SK-N-SH (cell line): ENCODE results near the gene TMEM89. TPM values are rescaled to one million over a fixed set of nuclear protein-coding genes. Genes with fewer than 3 reads are reported as not detected.

Experiments
- CTCF ChIA-PET: fragments of 300-600, 350-600 bp; formaldehyde crosslinking; extraction: SDS; loops from one replicate; lab custom pipeline; 2021; lab: Yijun Ruan, JAX
- POLR2A ChIA-PET: fragments of 350-600 bp; sonication (Branson Sonifier 250); formaldehyde crosslinking; extraction: SDS; loops from one replicate; lab custom pipeline; 2020; ENCODE audit warnings: antibody characterized with exemption, inconsistent platforms; lab: Yijun Ruan, JAX
- DNase-seq: peaks from one replicate; pipeline ENCODE4 v3.0.0; 2012
- H2AFZ ChIP-seq: fragments of 200-600 bp; sonication (generic); 2 replicates; pipeline ENCODE4 v1.8.1; 2016; ENCODE audit warnings: antibody characterized with exemption, mild to moderate bottlenecking, low read depth
- H3F3A ChIP-seq: fragments of 200-600 bp; sonication (generic); replicated peaks from 2 replicates; pipeline ENCODE3; 2016; ENCODE audit warnings: antibody characterized with exemption, mild to moderate bottlenecking; ENCODE audit not compliant: insufficient read depth
- H3K27ac ChIP-seq, 2 experiments: fragments of 200-500 bp in 1 of 2; fragments of 200-600 bp in 1 of 2; sonication (Bioruptor generic) in 1 of 2; sonication (generic), shearing (Covaris generic) in 1 of 2; 2 replicates each; pipeline versions ENCODE4 v1.5.1 to v1.6.1; 2014 to 2016; ENCODE audit warnings: low read depth in 2 of 2, inconsistent platforms in 1 of 2, low read length in 1 of 2, mild to moderate bottlenecking in 1 of 2, mixed read lengths in 1 of 2
- H3K27me3 ChIP-seq: fragments of 200-600 bp; sonication (generic), shearing (Covaris generic); 2 replicates; pipeline ENCODE4 v1.6.1; 2016; ENCODE audit warnings: mixed run types; ENCODE audit not compliant: insufficient read depth
- H3K36me3 ChIP-seq, 2 experiments: fragments of 200-500 bp in 1 of 2; fragments of 200-600 bp in 1 of 2; sonication (Bioruptor generic) in 1 of 2; sonication (generic) in 1 of 2; replicated peaks in 1 of 2; 2 replicates each; pipeline versions ENCODE3 to v1.5.1; 2014 to 2016; ENCODE audit warnings: low read length in 1 of 2, mild to moderate bottlenecking in 1 of 2; ENCODE audit not compliant: insufficient read depth in 2 of 2, control insufficient read depth in 1 of 2
- H3K4me1 ChIP-seq, 2 experiments: fragments of 200-500 bp in 1 of 2; fragments of 200-600 bp in 1 of 2; sonication (Bioruptor generic) in 1 of 2; sonication (generic), shearing (Covaris generic) in 1 of 2; 2 replicates each; pipeline versions ENCODE4 v1.5.1 to v1.6.1; 2014 to 2016; ENCODE audit warnings: low read depth in 1 of 2, low read length in 1 of 2, mixed run types in 1 of 2; ENCODE audit not compliant: insufficient read depth in 2 of 2, control insufficient read depth in 1 of 2
- H3K4me2 ChIP-seq: fragments of 200-600 bp; sonication (generic), shearing (Covaris generic); 2 replicates; pipeline ENCODE4 v1.6.1; 2017; ENCODE audit warnings: mixed run types
- H3K4me3 ChIP-seq, 2 experiments: fragments of 200-500 bp in 1 of 2; fragments of 200-600 bp in 1 of 2; sonication (Bioruptor generic) in 1 of 2; sonication (generic), shearing (Covaris generic) in 1 of 2; 2 replicates each; pipeline versions ENCODE4 v1.5.1 to v1.8.1; 2014 to 2016; ENCODE audit warnings: low read depth in 2 of 2, inconsistent platforms in 1 of 2, low read length in 1 of 2, mild to moderate bottlenecking in 1 of 2, mixed read lengths in 1 of 2, moderate library complexity in 1 of 2
- H3K79me2 ChIP-seq: fragments of 200-600 bp; sonication (generic); 2 replicates; pipeline ENCODE4 v1.8.1; 2017; ENCODE audit warnings: mild to moderate bottlenecking; ENCODE audit not compliant: insufficient read depth
- H3K9ac ChIP-seq: fragments of 200-600 bp; sonication (generic); 2 replicates; pipeline ENCODE4 v1.6.1; 2017; ENCODE audit warnings: mixed run types
- H3K9me2 ChIP-seq: fragments of 200-600 bp; sonication (generic); 2 replicates; pipeline ENCODE4 v1.6.1; 2017; ENCODE audit warnings: mixed run types
- H3K9me3 ChIP-seq: fragments of 200-600 bp; sonication (generic); 2 replicates; pipeline ENCODE4 v1.6.1; 2017; ENCODE audit warnings: mixed run types, mild to moderate bottlenecking, moderate library complexity
- H4K20me1 ChIP-seq: fragments of 200-600 bp; sonication (generic); 2 replicates; pipeline ENCODE4 v1.6.1; 2017; ENCODE audit warnings: mild to moderate bottlenecking, mixed run types; ENCODE audit not compliant: insufficient read depth
- CHD2 ChIP-seq: fragments of 150-350 bp; IDR thresholded peaks from 2 replicates; pipeline ENCODE4 v1.6.1; 2018; ENCODE audit warnings: low read length; ENCODE audit not compliant: partially characterized antibody
- ELF1 ChIP-seq: IDR thresholded peaks from 2 replicates; pipeline ENCODE4 v1.4.0; 2012
- EP300 ChIP-seq, 2 experiments: IDR thresholded peaks; 2 replicates each; pipeline versions ENCODE4 v1.4.0 to v1.6.1; 2012; ENCODE audit warnings: borderline replicate concordance in 1 of 2, low read depth in 1 of 2, low read length in 1 of 2
- EZH2phosphoT487 ChIP-seq: fragments of 200-600 bp; sonication (generic); IDR thresholded peaks from 2 replicates; pipeline ENCODE4 v1.6.1; 2017; ENCODE audit warnings: low read depth, mixed run types, mild to moderate bottlenecking, antibody characterized with exemption, moderate library complexity, borderline replicate concordance
- FOSL2 ChIP-seq: IDR thresholded peaks from 2 replicates; pipeline ENCODE4 v1.4.0; 2012; ENCODE audit warnings: low read depth, mild to moderate bottlenecking, moderate library complexity, borderline replicate concordance
- GATA2 ChIP-seq: sonication (generic); formaldehyde crosslinking; IDR thresholded peaks from 2 replicates; pipeline ENCODE4 v1.5.0; 2020; ENCODE audit warnings: mild to moderate bottlenecking, missing genetic modification reagents
- MEF2A ChIP-seq: IDR thresholded peaks from 2 replicates; pipeline ENCODE4 v1.4.0; 2012; ENCODE audit warnings: low read depth, borderline replicate concordance
- MXI1 ChIP-seq: IDR thresholded peaks from 2 replicates; pipeline ENCODE4 v1.6.1; 2012; ENCODE audit warnings: mild to moderate bottlenecking, low read depth, low read length, improper control_type of control experiment
- NFIC ChIP-seq: IDR thresholded peaks from 2 replicates; pipeline ENCODE4 v1.4.0; 2012; ENCODE audit warnings: borderline replicate concordance
- RCOR1 ChIP-seq: fragments of 150-350 bp; IDR thresholded peaks from 2 replicates; pipeline ENCODE4 v1.6.1; 2017; ENCODE audit warnings: antibody characterized with exemption, low read length
- TCF12 ChIP-seq: IDR thresholded peaks from 2 replicates; pipeline ENCODE4 v1.4.0; 2012
- TEAD4 ChIP-seq: IDR thresholded peaks from 2 replicates; pipeline ENCODE4 v1.4.0; 2012; ENCODE audit warnings: mild to moderate bottlenecking, borderline replicate concordance; ENCODE audit not compliant: insufficient read depth
- YY1 ChIP-seq: IDR thresholded peaks from 2 replicates; pipeline ENCODE4 v1.4.0; 2012; ENCODE audit warnings: low read depth, mild to moderate bottlenecking
- WGBS: methylation state at CpG from one replicate; pipeline ENCODE4 v1.1.6; 2017; ENCODE audit warnings: low lambda C conversion rate; 5-methylcytosine and 5-hydroxymethylcytosine counted together
- polyA plus RNA-seq, 3 experiments: library from polyadenylated mRNA; depleted of rRNA; stranded (reverse); fragments of >200 nt; gene quantifications; 2 replicates each; pipeline ENCODE4 v1.2.3, GENCODE V29; 2012
- TF ChIP-seq, protein P1 (sequence below): IDR thresholded peaks from 2 replicates; pipeline ENCODE4 v1.4.0; 2012; ENCODE audit warnings: low read depth
- TF ChIP-seq, protein P2 (sequence below): IDR thresholded peaks from 2 replicates; pipeline ENCODE4 v1.4.0; 2012; ENCODE audit warnings: low read depth, borderline replicate concordance
- TF ChIP-seq, protein P3 (sequence below): IDR thresholded peaks from 2 replicates; pipeline ENCODE4 v1.6.1; 2012; ENCODE audit warnings: mild to moderate bottlenecking, low read depth, low read length, moderate library complexity
- TF ChIP-seq, protein P4 (sequence below): IDR thresholded peaks from 2 replicates; pipeline ENCODE4; 2012

Gene TMEM89
- polyA plus RNA-seq, 1 of the 3 experiments (the other 2 are of a cell fraction) = not detected

DNA sequence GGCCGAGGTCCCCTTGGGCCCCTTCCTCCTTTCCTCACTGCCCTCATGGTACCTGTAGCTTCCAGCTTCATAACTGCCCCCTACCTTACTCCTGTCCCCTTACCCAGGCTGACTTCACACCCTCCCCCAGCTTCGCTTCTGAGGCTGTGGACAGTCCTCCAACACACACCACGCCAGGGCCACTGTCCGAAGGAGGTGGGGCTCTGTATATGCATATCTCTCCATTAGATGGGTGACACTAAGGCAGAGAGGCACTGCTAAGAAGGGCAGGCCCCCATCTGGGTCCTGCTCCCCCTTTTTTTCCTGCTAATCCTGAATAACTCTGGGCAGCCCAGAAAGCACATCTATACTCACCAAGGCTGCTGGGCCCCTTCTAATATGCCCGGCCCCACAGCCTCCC, 25.4 kb downstream of the TMEM89 start:
- peaks cover 5 to 22% of the 10 kb centered on the region in 2 experiments for H3K36me3 ChIP-seq
- H3K79me2 ChIP-seq = peaks cover 5% of the 10 kb centered on the region; the same call in 1 of the 2 replicates
- ChIA-PET CTCF (interaction anchor here (1.6 kb wide), 1 partner anchor 39 kb away, joined by 9 read pairs; the partner anchor contains the start of gene SLC26A6), POLR2A (no interaction called here)
- H4K20me1 ChIP-seq = no peaks in the 10 kb centered on the region
- no peak overlapping the region for H3K4me3 ChIP-seq
- TF ChIP-seq, protein P1, sequence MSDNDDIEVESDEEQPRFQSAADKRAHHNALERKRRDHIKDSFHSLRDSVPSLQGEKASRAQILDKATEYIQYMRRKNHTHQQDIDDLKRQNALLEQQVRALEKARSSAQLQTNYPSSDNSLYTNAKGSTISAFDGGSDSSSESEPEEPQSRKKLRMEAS = no peak
- no peak for TF ChIP-seq MEF2A
- peaks cover 45% of the 10 kb centered on the region for H3F3A ChIP-seq
- H3K9me3 ChIP-seq = no peaks in the 10 kb centered on the region
- H2AFZ ChIP-seq = no peak overlapping the region
- H3K9me2 ChIP-seq = no peaks in the 10 kb centered on the region
- no peak for DNase-seq
- no peaks in the 10 kb centered on the region for H3K27me3 ChIP-seq
- 92% methylated on average over 5 of the region's 5 CpGs for WGBS
- peak overlapping the region in 1 of 2 experiments; percentile 96; a peak in 2 of 4 replicates for H3K27ac ChIP-seq
- peak overlapping the region; percentile 82; the same call in 1 of the 2 replicates for H3K4me2 ChIP-seq
- peaks cover 30 to 37% of the 10 kb centered on the region in 2 experiments; a peak in 3 of 4 replicates for H3K4me1 ChIP-seq
- H3K9ac ChIP-seq = no peak overlapping the region

DNA sequence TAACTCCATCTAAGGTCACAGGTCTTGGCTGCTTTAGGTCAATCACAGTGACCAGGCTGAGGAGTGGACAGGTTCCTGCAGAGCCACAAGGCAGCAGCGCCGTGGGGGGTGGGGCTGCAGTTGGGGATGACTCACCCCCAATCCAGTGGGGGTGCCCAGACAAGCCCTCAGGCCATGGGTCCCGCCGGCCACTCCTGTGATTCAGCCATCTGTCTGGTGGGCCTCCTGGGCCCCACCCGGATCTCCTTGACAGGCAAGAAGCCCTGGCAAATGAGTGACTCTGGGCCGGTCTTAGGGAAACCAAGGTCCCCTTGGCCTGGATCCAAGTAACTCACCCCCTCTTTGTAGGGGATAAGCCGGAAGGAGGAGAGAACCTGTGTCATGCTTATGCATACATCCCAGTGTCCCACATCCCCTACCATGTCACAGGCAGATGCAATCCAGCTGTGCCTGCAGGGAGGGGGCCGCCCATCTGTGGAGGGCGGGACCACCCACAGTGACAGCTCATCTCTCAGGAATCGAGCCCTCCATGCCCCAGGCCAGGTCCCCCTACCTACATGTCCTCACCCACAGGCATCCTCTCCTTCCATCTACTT, 25.9 kb downstream of the TMEM89 start:
- no peak overlapping the region for H2AFZ ChIP-seq
- peak overlapping the region; percentile 82 for H3K4me2 ChIP-seq
- peak overlapping the region in 1 of 2 experiments; percentile 96; a peak in 2 of 4 replicates for H3K27ac ChIP-seq
- POLR2A ChIA-PET = interaction anchor here (0.6 kb wide), 1 partner anchor 427 kb away, joined by 3 read pairs; no protein-coding TSS in a partner anchor
- H3K36me3 ChIP-seq = peaks cover 0 to 17% of the 10 kb centered on the region in 2 experiments
- H3K4me1 ChIP-seq = peaks cover 30 to 37% of the 10 kb centered on the region in 2 experiments; a peak in 3 of 4 replicates
- no peaks in the 10 kb centered on the region for H3K27me3 ChIP-seq
- H3K9me2 ChIP-seq = no peaks in the 10 kb centered on the region
- TF ChIP-seq NFIC = peak; percentile 69
- peak; percentile 23 for TF ChIP-seq CHD2
- TF ChIP-seq, protein P2, sequence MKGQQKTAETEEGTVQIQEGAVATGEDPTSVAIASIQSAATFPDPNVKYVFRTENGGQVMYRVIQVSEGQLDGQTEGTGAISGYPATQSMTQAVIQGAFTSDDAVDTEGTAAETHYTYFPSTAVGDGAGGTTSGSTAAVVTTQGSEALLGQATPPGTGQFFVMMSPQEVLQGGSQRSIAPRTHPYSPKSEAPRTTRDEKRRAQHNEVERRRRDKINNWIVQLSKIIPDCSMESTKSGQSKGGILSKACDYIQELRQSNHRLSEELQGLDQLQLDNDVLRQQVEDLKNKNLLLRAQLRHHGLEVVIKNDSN = no peak
- TF ChIP-seq FOSL2 = peak; percentile 94; the same call in 1 of the 2 replicates
- no peak for TF ChIP-seq TEAD4
- TF ChIP-seq RCOR1 = no peak
- TF ChIP-seq, protein P3, sequence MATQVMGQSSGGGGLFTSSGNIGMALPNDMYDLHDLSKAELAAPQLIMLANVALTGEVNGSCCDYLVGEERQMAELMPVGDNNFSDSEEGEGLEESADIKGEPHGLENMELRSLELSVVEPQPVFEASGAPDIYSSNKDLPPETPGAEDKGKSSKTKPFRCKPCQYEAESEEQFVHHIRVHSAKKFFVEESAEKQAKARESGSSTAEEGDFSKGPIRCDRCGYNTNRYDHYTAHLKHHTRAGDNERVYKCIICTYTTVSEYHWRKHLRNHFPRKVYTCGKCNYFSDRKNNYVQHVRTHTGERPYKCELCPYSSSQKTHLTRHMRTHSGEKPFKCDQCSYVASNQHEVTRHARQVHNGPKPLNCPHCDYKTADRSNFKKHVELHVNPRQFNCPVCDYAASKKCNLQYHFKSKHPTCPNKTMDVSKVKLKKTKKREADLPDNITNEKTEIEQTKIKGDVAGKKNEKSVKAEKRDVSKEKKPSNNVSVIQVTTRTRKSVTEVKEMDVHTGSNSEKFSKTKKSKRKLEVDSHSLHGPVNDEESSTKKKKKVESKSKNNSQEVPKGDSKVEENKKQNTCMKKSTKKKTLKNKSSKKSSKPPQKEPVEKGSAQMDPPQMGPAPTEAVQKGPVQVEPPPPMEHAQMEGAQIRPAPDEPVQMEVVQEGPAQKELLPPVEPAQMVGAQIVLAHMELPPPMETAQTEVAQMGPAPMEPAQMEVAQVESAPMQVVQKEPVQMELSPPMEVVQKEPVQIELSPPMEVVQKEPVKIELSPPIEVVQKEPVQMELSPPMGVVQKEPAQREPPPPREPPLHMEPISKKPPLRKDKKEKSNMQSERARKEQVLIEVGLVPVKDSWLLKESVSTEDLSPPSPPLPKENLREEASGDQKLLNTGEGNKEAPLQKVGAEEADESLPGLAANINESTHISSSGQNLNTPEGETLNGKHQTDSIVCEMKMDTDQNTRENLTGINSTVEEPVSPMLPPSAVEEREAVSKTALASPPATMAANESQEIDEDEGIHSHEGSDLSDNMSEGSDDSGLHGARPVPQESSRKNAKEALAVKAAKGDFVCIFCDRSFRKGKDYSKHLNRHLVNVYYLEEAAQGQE = peak; percentile 38; the same call in 1 of the 2 replicates
- TF ChIP-seq TCF12 = peak; percentile 49
- 0 out of 4 replicates have a peak, but pooled peaks of 1 of the 2 experiments have one; percentile 8 for TF ChIP-seq EP300 (IDR thresholded peaks at IDR 0.05; ENCODE audit: borderline replicate concordance in 1 of 2, low read depth in 1 of 2, low read length in 1 of 2)
- TF ChIP-seq, protein P4, sequence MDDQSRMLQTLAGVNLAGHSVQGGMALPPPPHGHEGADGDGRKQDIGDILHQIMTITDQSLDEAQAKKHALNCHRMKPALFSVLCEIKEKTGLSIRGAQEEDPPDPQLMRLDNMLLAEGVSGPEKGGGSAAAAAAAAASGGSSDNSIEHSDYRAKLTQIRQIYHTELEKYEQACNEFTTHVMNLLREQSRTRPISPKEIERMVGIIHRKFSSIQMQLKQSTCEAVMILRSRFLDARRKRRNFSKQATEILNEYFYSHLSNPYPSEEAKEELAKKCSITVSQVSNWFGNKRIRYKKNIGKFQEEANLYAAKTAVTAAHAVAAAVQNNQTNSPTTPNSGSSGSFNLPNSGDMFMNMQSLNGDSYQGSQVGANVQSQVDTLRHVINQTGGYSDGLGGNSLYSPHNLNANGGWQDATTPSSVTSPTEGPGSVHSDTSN = peak; percentile 65
- TF ChIP-seq, protein P1 = peak; percentile 38; the same call in 1 of the 2 replicates
- no peak; the same call in 1 of the 2 replicates for TF ChIP-seq YY1
- TF ChIP-seq ELF1 = no peak
- TF ChIP-seq EZH2phosphoT487 = no peak
- TF ChIP-seq MXI1 = no peak
- no peak for TF ChIP-seq GATA2 (CRISPR knock-in tag)
- H3K79me2 ChIP-seq = peaks cover 5% of the 10 kb centered on the region; the same call in 1 of the 2 replicates
- H4K20me1 ChIP-seq = no peaks in the 10 kb centered on the region
- H3F3A ChIP-seq = peaks cover 45% of the 10 kb centered on the region
- H3K9ac ChIP-seq = no peak overlapping the region; the same call in 1 of the 2 replicates
- 16% methylated on average over 3 of the region's 10 CpGs for WGBS
- CTCF ChIA-PET = no interaction called here
- peak; percentile 72 for DNase-seq
- no peaks in the 10 kb centered on the region for H3K9me3 ChIP-seq
- H3K4me3 ChIP-seq = peak overlapping the region in 1 of 2 experiments; percentile 31; a peak in 1 of 4 replicates
